Measurements from ENCODE around the gene GORAB.

The GORAB gene

GRCh38 chr1:170538687-170539086 is 6.7 kb downstream of the GORAB start:
- DNase-seq, result no peak

- DNase-seq, result no peak
These were observed 7.2 kb downstream of the GORAB start for GRCh38 chr1:170539154-170539553.

- no peak for DNase-seq
These were observed 12.7 kb downstream of the GORAB start for GRCh38 chr1:170544624-170545023.

GRCh38 chr1:170545476-170545875 is 13.5 kb downstream of the GORAB start:
- no peak for DNase-seq

GRCh38 chr1:170547255-170547654 is 15.3 kb downstream of the GORAB start:
- DNase-seq, result no peak

- DNase-seq, result no peak
These were observed 16.5 kb downstream of the GORAB start for GRCh38 chr1:170548497-170548896.

- no peak for DNase-seq
These were observed 23.4 kb downstream of the GORAB start for GRCh38 chr1:170555370-170555769.

GRCh38 chr1:170556917-170557316 is 25.0 kb downstream of the GORAB start:
- DNase-seq, result no peak

GRCh38 chr1:170558731-170559130 is 26.8 kb downstream of the GORAB start:
- no peak for DNase-seq

- DNase-seq, result no peak
These were observed 27.2 kb downstream of the GORAB start for GRCh38 chr1:170559166-170559565.

- DNase-seq, result no peak
These were observed 28.8 kb downstream of the GORAB start for GRCh38 chr1:170560681-170561285.

GRCh38 chr1:170562646-170563338 is 30.8 kb downstream of the GORAB start:
- DNase-seq, result no peak

- no peak for DNase-seq
These were observed 35.2 kb downstream of the GORAB start for GRCh38 chr1:170567214-170567613.

- DNase-seq, result no peak
These were observed 36.2 kb downstream of the GORAB start for GRCh38 chr1:170568197-170568596.

- DNase-seq, result no peak
These were observed 45.0 kb downstream of the GORAB start for GRCh38 chr1:170576980-170577379.

GRCh38 chr1:170578359-170578758 is 46.4 kb downstream of the GORAB start:
- no peak for DNase-seq

- no peak for DNase-seq
These were observed 48.9 kb downstream of the GORAB start for GRCh38 chr1:170580636-170581440.

- DNase-seq, result no peak
These were observed 51.2 kb downstream of the GORAB start for GRCh38 chr1:170583186-170583585.

- no peak for DNase-seq
These were observed 54.6 kb downstream of the GORAB start for GRCh38 chr1:170586321-170587252.

- DNase-seq, result no peak
These were observed 55.3 kb downstream of the GORAB start for GRCh38 chr1:170587253-170587593.

- no peak for DNase-seq
These were observed 59.1 kb downstream of the GORAB start for GRCh38 chr1:170590921-170591705.

- DNase-seq, result no peak
These were observed 60.7 kb downstream of the GORAB start for GRCh38 chr1:170592591-170593111.

Measured in KG1 (cell line).